ENCODE results near the gene EXOC4. TPM values are rescaled to one million over a fixed set of nuclear protein-coding genes. Genes with fewer than 3 reads are reported as not detected.

The EXOC4 gene
- total RNA-seq, 1 donor from 2014 or later: 94.0 TPM

DNA sequence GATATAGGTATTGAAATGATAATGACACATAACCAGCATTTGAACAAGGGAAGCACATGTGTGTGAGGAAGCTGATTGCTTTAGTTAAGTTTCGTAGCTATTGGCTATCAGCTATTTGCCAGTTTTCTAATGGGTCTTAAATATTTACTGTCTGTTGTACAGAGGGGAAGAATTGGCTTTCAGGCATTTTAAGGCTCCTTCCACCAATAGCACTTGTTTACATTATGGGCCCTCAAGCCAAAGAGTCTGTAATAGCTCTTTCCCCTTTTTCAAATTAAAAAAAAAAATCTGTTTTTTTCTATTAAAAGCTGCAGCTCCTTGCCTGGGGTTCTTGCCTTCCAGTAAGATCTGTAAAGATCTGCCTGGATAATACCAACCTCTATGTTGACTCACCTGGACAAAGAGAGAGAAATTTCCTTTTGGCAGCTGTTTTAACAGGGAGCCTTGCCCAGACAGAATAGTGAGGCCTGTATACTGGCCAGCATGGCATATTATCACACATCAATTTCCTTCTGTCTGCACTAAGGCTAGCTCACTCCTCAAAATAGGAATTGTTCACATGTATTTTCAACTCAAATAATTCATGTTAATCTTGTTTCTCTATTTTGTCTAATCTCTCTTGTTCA, 769.5 kb downstream of the EXOC4 start:
- TF ChIP-seq, protein P1, sequence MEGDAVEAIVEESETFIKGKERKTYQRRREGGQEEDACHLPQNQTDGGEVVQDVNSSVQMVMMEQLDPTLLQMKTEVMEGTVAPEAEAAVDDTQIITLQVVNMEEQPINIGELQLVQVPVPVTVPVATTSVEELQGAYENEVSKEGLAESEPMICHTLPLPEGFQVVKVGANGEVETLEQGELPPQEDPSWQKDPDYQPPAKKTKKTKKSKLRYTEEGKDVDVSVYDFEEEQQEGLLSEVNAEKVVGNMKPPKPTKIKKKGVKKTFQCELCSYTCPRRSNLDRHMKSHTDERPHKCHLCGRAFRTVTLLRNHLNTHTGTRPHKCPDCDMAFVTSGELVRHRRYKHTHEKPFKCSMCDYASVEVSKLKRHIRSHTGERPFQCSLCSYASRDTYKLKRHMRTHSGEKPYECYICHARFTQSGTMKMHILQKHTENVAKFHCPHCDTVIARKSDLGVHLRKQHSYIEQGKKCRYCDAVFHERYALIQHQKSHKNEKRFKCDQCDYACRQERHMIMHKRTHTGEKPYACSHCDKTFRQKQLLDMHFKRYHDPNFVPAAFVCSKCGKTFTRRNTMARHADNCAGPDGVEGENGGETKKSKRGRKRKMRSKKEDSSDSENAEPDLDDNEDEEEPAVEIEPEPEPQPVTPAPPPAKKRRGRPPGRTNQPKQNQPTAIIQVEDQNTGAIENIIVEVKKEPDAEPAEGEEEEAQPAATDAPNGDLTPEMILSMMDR (IDR thresholded peaks at IDR 0.05; ENCODE audit: unreplicated experiment): no peak
- no peaks in the 10 kb centered on the region for H3K4me1 Mint-ChIP-seq (ENCODE audit: unreplicated experiment)
- H3K27me3 Mint-ChIP-seq (ENCODE audit: unreplicated experiment): no peaks in the 10 kb centered on the region
- no peak overlapping the region for H3K27ac Mint-ChIP-seq (ENCODE audit: unreplicated experiment)
- no peaks in the 10 kb centered on the region for H3K36me3 Mint-ChIP-seq (ENCODE audit: low read depth, unreplicated experiment)
- DNase-seq (ENCODE audit: low spot score): no peak
- H3K9me3 Mint-ChIP-seq (ENCODE audit: unreplicated experiment): no peaks in the 10 kb centered on the region
- no peak overlapping the region for H3K4me3 Mint-ChIP-seq (ENCODE audit: unreplicated experiment)

DNA sequence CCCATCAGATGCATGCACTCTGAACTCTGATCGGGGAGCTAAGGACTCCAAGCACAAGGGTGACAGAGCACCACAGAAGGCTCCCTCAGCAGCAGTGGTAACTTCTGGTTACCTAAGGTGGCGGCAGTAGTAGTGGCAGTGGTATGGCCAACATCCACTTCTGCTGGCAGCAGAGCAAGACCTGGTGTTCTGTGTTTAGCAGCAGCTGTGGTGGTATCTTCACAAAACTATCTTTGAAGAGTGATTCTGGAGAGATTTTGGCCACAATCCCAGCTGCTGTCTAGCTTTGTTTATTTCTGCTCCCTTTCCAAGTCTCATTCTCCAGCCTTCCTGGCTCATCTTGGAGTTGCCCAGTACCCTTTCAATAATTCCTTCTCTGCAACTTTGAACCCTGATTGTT, 771.9 kb downstream of the EXOC4 start:
- Mint-ChIP-seq H3K4me1 (ENCODE audit: unreplicated experiment) (no peaks in the 10 kb centered on the region), H3K27ac (ENCODE audit: unreplicated experiment) (no peak overlapping the region), H3K27me3 (ENCODE audit: unreplicated experiment) (no peaks in the 10 kb centered on the region), H3K36me3 (ENCODE audit: low read depth, unreplicated experiment) (peaks cover 4% of the 10 kb centered on the region), H3K9me3 (ENCODE audit: unreplicated experiment) (no peaks in the 10 kb centered on the region), H3K4me3 (ENCODE audit: unreplicated experiment) (no peak overlapping the region)
- TF ChIP-seq, protein P1 (IDR thresholded peaks at IDR 0.05; ENCODE audit: unreplicated experiment): no peak
- DNase-seq (ENCODE audit: low spot score): no peak

DNA sequence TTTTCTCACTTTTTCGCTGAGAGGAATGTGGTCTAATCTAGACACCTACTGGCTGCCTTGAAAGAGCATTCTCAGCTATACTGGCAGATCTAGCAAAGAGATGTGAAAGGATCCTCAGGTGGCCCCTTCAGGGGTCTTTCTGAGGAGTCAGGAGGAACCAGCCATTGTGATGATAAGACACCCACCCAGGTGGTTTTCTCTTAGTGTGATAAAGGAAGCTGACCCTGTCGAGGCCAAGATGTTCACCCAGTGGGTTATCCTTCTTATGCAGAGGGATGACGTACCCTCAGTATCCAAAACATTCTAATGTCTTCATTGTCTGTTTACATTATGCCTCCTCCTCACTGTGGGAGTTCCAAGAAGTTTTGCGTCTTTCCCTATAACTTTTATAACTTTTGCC, 776.0 kb downstream of the EXOC4 start:
- no peaks in the 10 kb centered on the region for H3K27me3 Mint-ChIP-seq (ENCODE audit: unreplicated experiment)
- peaks cover 4% of the 10 kb centered on the region for H3K36me3 Mint-ChIP-seq (ENCODE audit: low read depth, unreplicated experiment)
- no peaks in the 10 kb centered on the region for H3K4me1 Mint-ChIP-seq (ENCODE audit: unreplicated experiment)
- H3K4me3 Mint-ChIP-seq (ENCODE audit: unreplicated experiment): no peak overlapping the region
- no peak overlapping the region for H3K27ac Mint-ChIP-seq (ENCODE audit: unreplicated experiment)
- TF ChIP-seq, protein P1 (IDR thresholded peaks at IDR 0.05; ENCODE audit: unreplicated experiment): no peak
- DNase-seq (ENCODE audit: low spot score): no peak
- no peaks in the 10 kb centered on the region for H3K9me3 Mint-ChIP-seq (ENCODE audit: unreplicated experiment)

DNA sequence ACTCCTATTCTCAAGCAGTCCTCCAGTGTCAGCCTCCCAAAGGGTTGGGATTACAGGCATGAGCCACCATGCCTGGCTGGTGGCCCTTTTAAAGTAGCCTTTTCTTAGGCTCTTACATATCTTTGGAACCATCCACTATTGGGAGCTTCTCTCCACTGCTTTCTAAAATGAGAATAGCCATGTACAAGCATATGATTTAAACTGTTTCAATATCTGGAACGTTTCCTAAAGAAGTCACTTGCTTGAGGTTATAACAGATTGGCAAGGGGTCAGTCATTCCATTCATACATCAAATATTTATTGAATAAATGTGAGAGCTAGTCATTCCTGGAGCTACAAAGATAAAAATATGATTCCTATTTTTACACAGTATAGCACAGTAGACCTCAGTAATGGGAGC, 776.9 kb downstream of the EXOC4 start:
- no peak overlapping the region for H3K4me3 Mint-ChIP-seq (ENCODE audit: unreplicated experiment)
- peaks cover 4% of the 10 kb centered on the region for H3K36me3 Mint-ChIP-seq (ENCODE audit: low read depth, unreplicated experiment)
- TF ChIP-seq, protein P1 (IDR thresholded peaks at IDR 0.05; ENCODE audit: unreplicated experiment): no peak
- no peaks in the 10 kb centered on the region for H3K9me3 Mint-ChIP-seq (ENCODE audit: unreplicated experiment)
- H3K27ac Mint-ChIP-seq (ENCODE audit: unreplicated experiment): no peak overlapping the region
- no peaks in the 10 kb centered on the region for H3K27me3 Mint-ChIP-seq (ENCODE audit: unreplicated experiment)
- DNase-seq (ENCODE audit: low spot score): no peak
- H3K4me1 Mint-ChIP-seq (ENCODE audit: unreplicated experiment): no peaks in the 10 kb centered on the region

DNA sequence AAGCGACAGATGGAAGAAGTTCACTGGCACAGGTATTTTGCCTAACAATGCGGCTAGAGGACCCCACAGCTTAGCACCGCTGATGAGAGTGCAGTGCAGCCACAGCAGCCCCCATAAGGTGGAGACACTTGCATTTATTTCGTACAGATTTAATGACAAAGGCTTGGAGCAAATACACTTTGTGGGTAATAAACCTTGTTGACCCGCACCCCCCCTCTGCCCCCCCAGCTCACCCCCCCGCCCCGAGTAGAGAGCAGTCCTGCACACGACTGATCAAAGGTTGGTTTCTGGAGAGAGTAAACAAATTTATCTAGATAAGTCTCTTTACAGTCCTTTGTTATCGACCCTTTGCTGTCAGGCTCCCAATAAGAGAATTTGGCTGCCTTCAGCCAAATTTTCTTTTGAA, 777.6 kb downstream of the EXOC4 start:
- peaks cover 4% of the 10 kb centered on the region for H3K36me3 Mint-ChIP-seq (ENCODE audit: low read depth, unreplicated experiment)
- H3K9me3 Mint-ChIP-seq (ENCODE audit: unreplicated experiment): no peaks in the 10 kb centered on the region
- TF ChIP-seq, protein P1 (IDR thresholded peaks at IDR 0.05; ENCODE audit: unreplicated experiment): no peak

More for the DNA sequence above, 777.6 kb downstream of the EXOC4 start:
- Mint-ChIP-seq H3K27ac (ENCODE audit: unreplicated experiment) (no peak overlapping the region), H3K4me3 (ENCODE audit: unreplicated experiment) (no peak overlapping the region), H3K27me3 (ENCODE audit: unreplicated experiment) (no peaks in the 10 kb centered on the region), H3K4me1 (ENCODE audit: unreplicated experiment) (peaks cover 3% of the 10 kb centered on the region)
- no peak for DNase-seq (ENCODE audit: low spot score)
